Activated CD8-positive, alpha-beta memory T cell treated with anti-CD3 and anti-CD28 coated beads, Interleukin-2, amount 10 ng/mL, durations not matched to agents 7 days and 5 days (primary cell): Measurements from ENCODE around the gene HOXC13. TPM values are rescaled to one million over a fixed set of nuclear protein-coding genes. Genes with fewer than 3 reads are reported as not detected.

Experiments used
- ATAC-seq: fragments of 150-1000 bp; cut with Tn5 transposase; one replicate; pipeline ENCODE4 v1.10.0; 2021; ENCODE audit warnings: moderate library complexity
- CTCF ChIA-PET: fragments of 350-600 bp; sonication (Branson Sonifier 250); formaldehyde crosslinking; loops from one replicate; lab custom pipeline; 2021; ENCODE audit warnings: antibody characterized with exemption; lab: Charles Lee
- DNase-seq: peaks from one replicate; pipeline ENCODE4 v3.0.0-alpha.2; 2020
- H3K27ac Mint-ChIP-seq: one replicate; pipeline ENCODE4 v1.8.0; 2021; ENCODE audit warnings: mild to moderate bottlenecking, mixed read lengths
- H3K27me3 Mint-ChIP-seq: one replicate; pipeline ENCODE4 v1.8.0; 2021; ENCODE audit warnings: mixed read lengths
- H3K36me3 Mint-ChIP-seq: one replicate; pipeline ENCODE4 v1.8.0; 2021; ENCODE audit warnings: mild to moderate bottlenecking, mixed read lengths
- H3K4me1 Mint-ChIP-seq: one replicate; pipeline ENCODE4 v1.8.0; 2021; ENCODE audit warnings: mixed read lengths
- H3K4me3 Mint-ChIP-seq: one replicate; pipeline ENCODE4 v1.8.0; 2021; ENCODE audit warnings: mild to moderate bottlenecking, moderate library complexity, mixed read lengths
- H3K9me3 Mint-ChIP-seq: one replicate; pipeline ENCODE4 v1.8.0; 2022; ENCODE audit warnings: low read depth, mixed read lengths
- total RNA-seq, 2 experiments: library from RNA; stranded (reverse); gene quantifications; one replicate each; pipeline ENCODE4 v1.2.3, GENCODE V29; 2021

Gene HOXC13, protein sequence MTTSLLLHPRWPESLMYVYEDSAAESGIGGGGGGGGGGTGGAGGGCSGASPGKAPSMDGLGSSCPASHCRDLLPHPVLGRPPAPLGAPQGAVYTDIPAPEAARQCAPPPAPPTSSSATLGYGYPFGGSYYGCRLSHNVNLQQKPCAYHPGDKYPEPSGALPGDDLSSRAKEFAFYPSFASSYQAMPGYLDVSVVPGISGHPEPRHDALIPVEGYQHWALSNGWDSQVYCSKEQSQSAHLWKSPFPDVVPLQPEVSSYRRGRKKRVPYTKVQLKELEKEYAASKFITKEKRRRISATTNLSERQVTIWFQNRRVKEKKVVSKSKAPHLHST
- total RNA-seq = not detected

DNA sequence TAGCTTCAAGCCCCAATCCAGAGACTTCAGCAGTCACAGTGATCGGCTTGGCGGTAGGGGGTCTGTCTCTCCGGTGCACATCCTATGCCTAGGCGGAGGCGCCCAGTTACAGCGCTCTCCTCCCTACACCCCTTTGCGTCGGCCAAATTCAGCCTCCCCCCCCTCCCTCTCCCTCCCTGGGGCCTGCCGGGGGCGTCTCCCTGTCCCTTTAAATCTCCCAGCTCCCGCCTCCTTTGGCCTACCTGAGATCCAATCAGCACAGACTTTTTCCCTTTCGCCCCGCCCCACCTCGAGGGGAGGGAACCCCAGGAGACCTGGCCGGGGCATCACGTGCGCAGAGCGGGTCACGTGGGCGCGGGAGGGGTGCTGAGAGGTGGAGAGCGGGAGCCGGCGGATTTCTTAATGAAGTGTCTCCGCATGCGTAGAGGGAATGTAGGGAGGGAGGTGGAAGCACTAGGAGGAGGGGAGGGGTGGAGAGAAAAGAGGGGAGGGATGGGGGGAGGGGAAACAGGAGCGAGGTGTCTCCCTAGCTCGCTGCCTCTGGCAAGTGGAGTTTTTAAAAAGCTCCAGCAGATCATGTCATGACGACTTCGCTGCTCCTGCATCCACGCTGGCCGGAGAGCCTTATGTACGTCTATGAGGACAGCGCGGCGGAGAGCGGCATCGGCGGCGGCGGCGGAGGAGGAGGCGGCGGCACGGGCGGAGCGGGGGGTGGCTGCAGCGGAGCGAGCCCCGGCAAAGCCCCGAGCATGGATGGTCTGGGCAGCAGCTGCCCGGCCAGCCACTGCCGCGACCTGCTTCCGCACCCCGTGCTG lies at the start of gene HOXC13:
Gene HOXC13, plus strand, starts transcription at position 506 of the 815 bp plus-strand sequence. Its CDS starts 76 bp downstream, at position 582.
- H3K4me3 Mint-ChIP-seq = no peak within 1 kb of the TSS
- H3K36me3 Mint-ChIP-seq = no peaks in the 10 kb centered on the region

DNA sequence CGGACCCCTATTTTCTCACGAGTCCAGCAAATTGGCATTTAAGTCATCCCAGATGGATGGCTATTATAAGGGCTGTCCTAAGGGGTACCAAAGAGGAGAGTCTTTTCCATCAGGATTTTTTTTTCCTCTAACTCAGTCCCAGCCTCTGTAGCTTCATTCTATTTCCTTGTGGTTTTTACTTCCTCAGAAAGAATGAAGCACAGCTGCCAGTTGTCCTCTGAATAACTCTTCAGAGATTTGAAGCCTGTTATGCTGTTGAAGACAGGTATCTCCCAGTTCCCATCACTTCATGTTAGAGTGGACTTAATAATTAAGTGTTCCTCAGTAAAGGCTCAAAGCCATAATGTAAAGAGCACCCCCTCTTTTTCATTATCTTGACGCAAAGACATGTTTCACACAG lies 48.5 kb upstream of the HOXC13 start:
- CTCF ChIA-PET = no interaction called here
- Mint-ChIP-seq H3K27ac (no peak overlapping the region), H3K4me3 (no peak overlapping the region), H3K9me3 (no peaks in the 10 kb centered on the region), H3K36me3 (no peaks in the 10 kb centered on the region), H3K27me3 (peaks cover 63% of the 10 kb centered on the region), H3K4me1 (no peaks in the 10 kb centered on the region)
- DNase-seq (no peak), ATAC-seq (no peak)

More for the DNA sequence above, at the start of gene HOXC13:
- Mint-ChIP-seq H3K27me3 (peaks cover 91% of the 10 kb centered on the region), H3K27ac (no peak within 1 kb of the TSS), H3K4me1 (no peaks in the 10 kb centered on the region), H3K9me3 (no peaks in the 10 kb centered on the region)
- DNase-seq = no peak
- no peak for ATAC-seq
- CTCF ChIA-PET = interaction anchor here (1.3 to 1.7 kb wide), 3 partner anchors 15 to 263 kb away, joined by 3 to 4 read pairs (median 3); no protein-coding TSS in a partner anchor

DNA sequence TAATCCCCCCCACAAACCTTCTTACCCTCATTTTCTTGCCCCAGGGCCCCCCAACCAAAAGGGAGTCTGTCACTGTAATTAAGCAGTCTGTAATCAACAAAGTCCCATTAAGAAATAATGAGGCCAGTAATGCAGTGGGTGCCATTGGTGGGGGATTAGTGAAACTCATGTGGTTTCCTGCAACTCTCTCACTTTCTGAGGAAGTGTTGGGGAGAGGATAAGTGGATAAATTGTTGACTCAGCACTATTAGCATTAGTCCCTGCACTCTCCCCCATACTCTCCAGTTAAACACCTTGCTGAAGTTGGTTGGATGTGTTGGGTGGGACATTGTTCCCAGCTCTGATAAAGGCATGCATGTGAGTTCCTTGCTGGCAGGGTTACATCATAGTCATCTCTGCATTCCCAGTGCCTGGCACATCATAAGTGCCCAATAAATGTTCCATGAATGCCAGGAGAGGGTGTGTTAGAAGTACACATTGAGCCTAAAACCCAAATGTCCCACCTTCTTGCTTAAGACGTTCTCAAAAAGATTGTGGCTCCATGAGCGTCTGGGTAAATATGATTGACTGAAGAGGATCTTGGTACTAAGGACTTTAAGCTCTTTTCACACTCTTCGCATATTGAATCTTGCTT lies 45.8 kb upstream of the HOXC13 start:
- peaks cover 56% of the 10 kb centered on the region for H3K27me3 Mint-ChIP-seq

DNA sequence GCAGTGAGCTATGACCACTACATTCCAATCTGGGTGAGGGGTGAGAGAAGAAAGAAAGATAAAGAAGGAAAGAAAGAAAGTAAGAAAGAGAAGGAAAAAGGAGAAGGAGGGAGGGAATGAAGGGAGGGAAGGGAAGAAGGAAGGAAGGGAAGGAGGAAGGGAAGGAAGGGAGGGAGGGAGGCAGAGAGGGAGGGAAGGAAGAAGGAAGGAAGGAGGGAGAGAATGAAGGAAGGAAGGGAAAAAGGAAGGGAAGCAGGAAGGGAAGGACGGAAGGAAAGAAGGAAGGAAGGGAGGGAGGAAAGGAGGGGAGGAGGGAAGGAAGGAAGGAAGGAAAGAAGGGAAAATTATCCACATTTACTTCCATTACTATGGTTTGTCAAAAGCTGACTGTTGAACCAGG lies 39.4 kb upstream of the HOXC13 start:
- CTCF ChIA-PET = no interaction called here
- no peak for ATAC-seq
- H3K4me1 Mint-ChIP-seq = no peaks in the 10 kb centered on the region
- H3K36me3 Mint-ChIP-seq = no peaks in the 10 kb centered on the region
- DNase-seq = no peak
- no peak overlapping the region for H3K4me3 Mint-ChIP-seq
- peaks cover 53% of the 10 kb centered on the region for H3K27me3 Mint-ChIP-seq
- no peaks in the 10 kb centered on the region for H3K9me3 Mint-ChIP-seq
- no peak overlapping the region for H3K27ac Mint-ChIP-seq

More for the DNA sequence above, 45.8 kb upstream of the HOXC13 start:
- no peak overlapping the region for H3K4me3 Mint-ChIP-seq
- no peak overlapping the region for H3K27ac Mint-ChIP-seq
- no peaks in the 10 kb centered on the region for H3K4me1 Mint-ChIP-seq
- ATAC-seq = no peak
- H3K9me3 Mint-ChIP-seq = no peaks in the 10 kb centered on the region
- no peaks in the 10 kb centered on the region for H3K36me3 Mint-ChIP-seq
- DNase-seq = no peak
- CTCF ChIA-PET = no interaction called here

DNA sequence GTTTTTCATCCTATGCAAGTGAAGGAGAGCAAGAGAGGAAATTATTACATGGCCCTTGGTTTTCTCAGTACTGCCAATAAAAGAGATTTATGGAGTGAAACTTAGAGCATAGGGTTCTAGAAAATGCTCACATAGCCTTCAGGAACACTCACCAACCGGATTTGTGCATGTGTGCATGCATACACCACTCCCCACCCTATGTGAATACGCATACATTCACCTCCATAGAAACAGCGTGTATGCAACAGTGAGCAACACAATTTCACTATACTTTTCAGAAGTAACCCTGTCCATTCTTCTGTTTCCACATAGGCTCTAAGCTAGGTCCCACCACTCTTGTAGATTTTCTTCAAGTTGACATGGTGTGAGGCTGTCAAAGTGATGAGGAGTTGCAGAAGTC lies 31.5 kb upstream of the HOXC13 start:
- Mint-ChIP-seq H3K4me1 (no peaks in the 10 kb centered on the region), H3K9me3 (no peaks in the 10 kb centered on the region), H3K27me3 (peaks cover 39% of the 10 kb centered on the region), H3K36me3 (no peaks in the 10 kb centered on the region), H3K4me3 (no peak overlapping the region), H3K27ac (no peak overlapping the region)
- CTCF ChIA-PET = no interaction called here
- ATAC-seq = no peak
- no peak for DNase-seq

DNA sequence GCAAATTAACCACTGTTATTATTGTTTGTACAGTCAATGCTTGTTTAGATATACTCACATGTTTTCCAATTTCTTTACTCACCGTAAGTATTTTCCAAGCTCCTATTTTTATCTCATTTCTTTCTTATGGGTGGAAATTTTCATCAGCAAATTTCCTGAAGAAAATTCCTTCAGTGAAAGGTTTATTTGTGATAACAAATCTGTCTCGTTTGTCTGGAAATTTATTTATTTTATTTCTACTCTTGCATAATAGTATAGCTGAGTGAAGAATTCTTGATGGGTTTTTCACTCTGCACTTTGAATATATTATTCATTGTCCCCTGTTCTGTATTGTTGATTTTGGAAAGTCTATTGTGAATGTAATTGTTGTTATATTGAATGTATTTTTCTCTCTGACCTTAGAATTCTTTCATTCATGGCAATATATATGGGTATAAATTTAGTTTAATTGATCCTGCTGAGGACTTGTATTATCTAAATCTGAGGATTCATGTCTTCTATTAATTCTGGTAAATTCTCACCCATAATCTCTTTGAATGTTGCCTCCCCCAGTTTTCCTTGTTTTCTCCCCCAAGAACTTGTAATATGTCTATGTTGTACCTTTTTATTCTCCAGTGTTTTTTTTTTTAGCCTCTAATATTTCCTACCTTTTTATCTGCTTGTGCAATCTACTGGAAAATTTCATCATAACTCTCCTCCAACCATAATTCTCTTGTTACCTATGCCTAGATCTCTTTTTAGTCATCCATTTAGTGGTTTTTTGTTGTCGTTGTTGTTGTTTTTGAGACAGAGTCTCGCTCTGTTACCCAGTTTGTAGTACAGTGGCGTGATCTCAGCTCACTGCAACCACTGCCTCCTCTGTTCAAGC lies 21.6 kb upstream of the HOXC13 start:
- CTCF ChIA-PET = no interaction called here
- H3K27me3 Mint-ChIP-seq = peaks cover 68% of the 10 kb centered on the region
- H3K4me1 Mint-ChIP-seq = no peaks in the 10 kb centered on the region
- no peak overlapping the region for H3K4me3 Mint-ChIP-seq
- no peak overlapping the region for H3K27ac Mint-ChIP-seq
- ATAC-seq (no peak), DNase-seq (no peak)
- no peaks in the 10 kb centered on the region for H3K36me3 Mint-ChIP-seq
- no peaks in the 10 kb centered on the region for H3K9me3 Mint-ChIP-seq

DNA sequence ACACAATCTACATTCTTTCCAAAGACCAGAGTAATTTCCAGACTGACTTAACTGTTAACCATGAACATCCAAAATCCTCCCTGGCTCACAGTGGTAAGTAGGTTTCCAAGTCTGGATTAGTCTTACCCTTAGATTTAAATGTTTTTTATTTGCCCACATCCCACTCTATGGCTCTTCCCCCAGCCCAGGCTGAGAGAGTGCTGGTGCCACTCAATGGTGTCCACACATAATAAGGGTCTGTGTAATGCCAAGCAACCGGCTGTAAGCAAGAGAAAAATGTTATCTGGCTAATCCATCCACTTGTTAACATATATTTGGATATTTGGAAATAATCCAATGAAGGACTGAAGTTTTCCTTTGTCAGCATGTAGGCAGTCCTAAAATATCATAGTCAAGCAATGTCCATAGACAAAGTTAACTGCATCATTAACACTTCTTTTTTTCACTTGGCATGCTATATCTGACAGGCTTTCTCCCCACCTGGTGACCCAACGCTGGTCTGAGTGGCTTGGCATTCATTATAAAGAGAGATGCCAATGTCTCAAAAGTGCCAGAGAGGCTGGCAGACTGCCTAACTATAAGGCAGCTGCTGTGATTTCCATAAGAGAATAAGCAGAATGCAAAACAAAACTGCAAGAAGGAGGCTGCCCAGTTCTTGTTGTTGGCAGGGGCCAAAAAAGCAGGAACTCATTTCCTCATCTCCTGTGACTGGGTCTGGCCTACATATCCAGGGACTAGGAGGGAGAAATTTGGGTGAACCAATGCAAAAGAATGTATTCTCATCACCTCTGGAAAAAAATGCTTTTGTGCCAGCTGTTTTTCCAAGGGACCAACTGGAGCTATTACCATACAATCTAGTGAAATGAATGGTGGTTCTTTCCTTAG lies 13.9 kb upstream of the HOXC13 start:
- Mint-ChIP-seq H3K27ac (no peak overlapping the region), H3K4me3 (no peak overlapping the region), H3K27me3 (peaks cover 93% of the 10 kb centered on the region), H3K9me3 (no peaks in the 10 kb centered on the region), H3K36me3 (peaks cover 3% of the 10 kb centered on the region), H3K4me1 (no peaks in the 10 kb centered on the region)
- ATAC-seq = no peak
- CTCF ChIA-PET = no interaction called here
- DNase-seq = no peak

DNA sequence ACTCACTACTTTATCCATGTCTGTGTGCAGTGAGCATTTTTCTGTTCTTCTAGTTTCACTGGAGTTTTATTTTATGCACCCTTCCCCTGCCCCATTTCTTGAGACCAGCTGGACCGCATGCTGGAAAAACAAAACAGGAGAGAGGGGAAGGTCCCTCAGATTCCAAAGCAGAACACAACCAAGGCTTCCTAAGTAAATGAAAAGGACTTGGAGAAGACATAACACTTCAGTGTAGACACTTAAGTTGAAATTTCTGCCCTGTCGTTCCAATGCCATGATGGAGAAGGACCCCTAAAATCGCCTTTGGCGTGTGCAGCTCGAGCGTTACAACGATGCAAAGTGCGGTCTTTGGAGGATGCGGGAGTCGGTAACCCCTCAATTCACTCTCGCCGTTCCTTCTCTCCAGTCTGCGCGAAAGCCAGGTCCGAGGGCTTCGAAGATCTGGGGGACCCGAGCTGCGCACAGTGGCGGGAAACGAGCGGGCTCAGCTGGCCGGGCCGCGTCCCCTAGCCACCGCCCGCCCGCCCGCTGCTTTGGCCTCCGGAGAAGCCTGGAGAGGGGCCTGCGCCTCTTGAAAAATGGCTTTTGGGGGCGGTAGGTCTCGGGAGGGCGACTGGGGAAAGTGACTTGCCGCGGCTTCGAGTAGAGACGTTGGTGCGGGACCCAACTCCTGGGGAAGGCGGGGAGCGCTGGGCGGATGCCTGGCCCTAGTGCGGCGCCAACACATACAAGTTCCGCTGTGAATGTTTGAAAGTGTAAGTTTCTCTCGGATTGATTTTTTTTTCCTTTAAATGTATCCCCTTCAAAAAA lies 11.2 kb upstream of the HOXC13 start:
- CTCF ChIA-PET = interaction anchor here (0.7 kb wide), 1 partner anchor 105 kb away, joined by 3 read pairs; the partner anchor contains the start of gene HOXC5
- peaks cover 95% of the 10 kb centered on the region for H3K27me3 Mint-ChIP-seq
- H3K4me3 Mint-ChIP-seq = no peak overlapping the region
- H3K9me3 Mint-ChIP-seq = no peaks in the 10 kb centered on the region
- H3K36me3 Mint-ChIP-seq = peaks cover 3% of the 10 kb centered on the region
- no peak overlapping the region for H3K27ac Mint-ChIP-seq
- no peaks in the 10 kb centered on the region for H3K4me1 Mint-ChIP-seq
- DNase-seq = no peak
- no peak for ATAC-seq

DNA sequence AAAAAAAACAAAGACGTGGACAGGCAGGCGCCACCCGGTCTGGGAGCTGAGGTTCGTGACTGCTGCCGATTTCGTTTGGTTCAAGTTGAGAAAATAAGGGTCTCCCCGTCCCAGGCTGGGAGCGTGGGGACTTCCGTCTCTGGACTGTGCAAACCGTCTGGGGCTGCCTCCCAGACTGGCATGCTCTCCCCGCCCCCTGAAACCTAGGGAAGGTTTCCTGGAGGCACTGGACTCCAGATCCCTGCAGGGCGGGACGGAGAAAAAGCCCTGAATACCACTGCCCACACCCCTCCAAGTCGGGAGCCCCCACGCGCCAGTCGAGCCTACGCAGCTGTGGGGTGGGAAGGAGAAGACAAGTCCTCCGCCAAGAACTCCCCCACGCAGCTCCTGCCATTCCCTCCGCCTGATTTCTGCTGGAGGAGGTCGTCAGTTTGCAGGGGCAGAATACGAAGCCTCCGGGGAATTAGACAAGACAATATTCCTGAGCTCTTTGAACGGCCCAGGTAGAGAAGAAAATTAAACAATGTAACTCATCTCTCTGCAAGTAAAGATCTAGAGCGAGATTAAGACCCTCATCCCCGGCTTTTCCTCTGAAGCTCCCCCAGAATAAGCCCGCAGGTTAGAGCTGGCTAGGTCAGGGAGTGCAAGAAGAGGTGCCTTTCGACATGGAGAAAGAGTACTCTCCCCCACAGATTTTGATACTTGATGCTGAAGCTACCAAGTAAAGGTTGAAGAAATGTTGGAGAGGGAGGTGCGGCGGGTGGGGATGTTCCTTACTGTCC lies 10.4 kb upstream of the HOXC13 start:
- H3K4me3 Mint-ChIP-seq = no peak overlapping the region
- ATAC-seq = no peak
- CTCF ChIA-PET = interaction anchor here (0.7 kb wide), 1 partner anchor 104 kb away, joined by 3 read pairs; the partner anchor contains the start of gene HOXC5
- H3K4me1 Mint-ChIP-seq = no peaks in the 10 kb centered on the region
- H3K36me3 Mint-ChIP-seq = peaks cover 3% of the 10 kb centered on the region
- peaks cover 97% of the 10 kb centered on the region for H3K27me3 Mint-ChIP-seq
- H3K9me3 Mint-ChIP-seq = no peaks in the 10 kb centered on the region
- H3K27ac Mint-ChIP-seq = no peak overlapping the region
- DNase-seq = no peak

DNA sequence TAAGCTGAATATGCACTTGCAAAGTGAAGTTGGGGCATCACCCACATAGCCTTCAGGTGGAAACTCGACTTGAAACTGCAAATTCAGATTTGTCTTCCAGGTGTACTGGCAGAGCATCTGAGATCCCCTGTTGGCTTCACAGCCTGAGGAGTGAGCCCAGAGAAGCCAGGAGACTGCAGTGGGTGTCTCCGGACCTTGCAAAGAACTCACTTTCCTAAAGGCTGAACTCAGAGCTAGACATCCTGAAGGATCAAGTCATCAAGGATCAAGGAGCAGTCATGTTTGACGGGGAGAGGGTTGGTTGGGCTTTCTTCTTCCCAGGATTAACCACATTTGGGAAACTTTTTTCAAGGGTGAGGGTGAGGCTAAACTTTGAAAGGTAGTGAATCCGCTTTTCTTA lies 9.1 kb upstream of the HOXC13 start:
- CTCF ChIA-PET = interaction anchor here (0.7 to 1.0 kb wide), 2 partner anchors 59 to 262 kb away, joined by 3 to 4 read pairs; no protein-coding TSS in a partner anchor
- DNase-seq = no peak
- Mint-ChIP-seq H3K9me3 (no peaks in the 10 kb centered on the region), H3K27ac (no peak overlapping the region), H3K27me3 (peaks cover 97% of the 10 kb centered on the region), H3K36me3 (peaks cover 3% of the 10 kb centered on the region), H3K4me1 (no peaks in the 10 kb centered on the region), H3K4me3 (no peak overlapping the region)
- ATAC-seq = no peak
